SJSA1 (cell line): ENCODE measurements around the gene LAD1. TPM values are rescaled to one million over a fixed set of nuclear protein-coding genes. Genes with fewer than 3 reads are reported as not detected.

Source experiments
- DNase-seq, 2 experiments: peaks; one replicate each; pipeline ENCODE4 v3.0.0-alpha.2; 2015 to 2020; ENCODE audit warnings: low spot score in 2 of 2, low read depth in 1 of 2
- H3K27ac ChIP-seq: fragments of 250-450 bp; sonication (Bioruptor Pico); 2 replicates; pipeline ENCODE4 v1.5.1; 2020; ENCODE audit warnings: mild to moderate bottlenecking, moderate library complexity
- H3K27me3 ChIP-seq: fragments of 250-450 bp; sonication (Bioruptor Pico); replicated peaks from 2 replicates; pipeline ENCODE4 v1.5.1; 2020; ENCODE audit warnings: mild to moderate bottlenecking, moderate library complexity
- H3K36me3 ChIP-seq: fragments of 250-450 bp; sonication (Bioruptor Pico); 2 replicates; pipeline ENCODE4 v1.5.1; 2020; ENCODE audit warnings: mild to moderate bottlenecking
- H3K4me1 ChIP-seq: fragments of 250-450 bp; sonication (Bioruptor Pico); replicated peaks from 2 replicates; pipeline ENCODE4 v1.6.1; 2021; ENCODE audit warnings: mild to moderate bottlenecking
- H3K4me3 ChIP-seq: fragments of 250-450 bp; sonication (Bioruptor Pico); 2 replicates; pipeline ENCODE4 v1.5.1; 2020; ENCODE audit warnings: mild to moderate bottlenecking
- H3K9me3 ChIP-seq: fragments of 250-450 bp; sonication (Bioruptor Pico); replicated peaks from 2 replicates; pipeline ENCODE4 v1.5.1; 2020; ENCODE audit warnings: mild to moderate bottlenecking
- total RNA-seq: library from RNA; depleted of rRNA; stranded (reverse); fragments of >200 nt; shearing (Covaris generic); gene quantifications from 2 replicates; pipeline ENCODE4 v1.2.3, GENCODE V29; 2014

Gene LAD1
- total RNA-seq, 1 experiment from 2014 or later, result not detected

DNA sequence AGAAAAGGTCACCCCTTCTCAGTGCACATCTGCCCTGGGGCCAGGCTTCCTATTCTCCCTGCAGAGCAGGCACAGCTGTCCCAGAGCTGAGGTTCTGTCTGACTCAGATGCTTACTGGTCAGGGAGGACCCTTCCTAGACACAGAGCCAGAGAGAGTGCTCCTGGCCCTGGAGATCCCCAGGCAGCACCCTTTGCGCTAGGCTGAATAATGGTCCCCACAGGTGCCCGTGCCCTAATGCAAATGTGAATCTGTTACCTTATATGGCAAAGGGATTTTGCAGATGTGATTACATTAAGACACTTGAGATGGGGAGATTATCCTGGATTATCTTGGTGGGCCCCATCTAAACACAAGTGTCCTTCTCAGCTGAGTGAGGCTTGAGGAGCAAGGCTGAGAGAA is 25.0 kb upstream of the LAD1 start:
- Histone ChIP-seq H3K9me3 (no peaks in the 10 kb centered on the region), H3K4me1 (no peaks in the 10 kb centered on the region), H3K27ac (no peak overlapping the region), H3K36me3 (no peaks in the 10 kb centered on the region), H3K4me3 (no peak overlapping the region), H3K27me3 (no peaks in the 10 kb centered on the region)
- no peak for DNase-seq

GRCh38 chr1:201423655-201424054 is 24.5 kb upstream of the LAD1 start:
- Histone ChIP-seq H3K36me3 (no peaks in the 10 kb centered on the region), H3K4me1 (no peaks in the 10 kb centered on the region), H3K9me3 (no peaks in the 10 kb centered on the region), H3K27me3 (no peaks in the 10 kb centered on the region), H3K27ac (no peak overlapping the region), H3K4me3 (no peak overlapping the region)
- DNase-seq, result no peak

DNA sequence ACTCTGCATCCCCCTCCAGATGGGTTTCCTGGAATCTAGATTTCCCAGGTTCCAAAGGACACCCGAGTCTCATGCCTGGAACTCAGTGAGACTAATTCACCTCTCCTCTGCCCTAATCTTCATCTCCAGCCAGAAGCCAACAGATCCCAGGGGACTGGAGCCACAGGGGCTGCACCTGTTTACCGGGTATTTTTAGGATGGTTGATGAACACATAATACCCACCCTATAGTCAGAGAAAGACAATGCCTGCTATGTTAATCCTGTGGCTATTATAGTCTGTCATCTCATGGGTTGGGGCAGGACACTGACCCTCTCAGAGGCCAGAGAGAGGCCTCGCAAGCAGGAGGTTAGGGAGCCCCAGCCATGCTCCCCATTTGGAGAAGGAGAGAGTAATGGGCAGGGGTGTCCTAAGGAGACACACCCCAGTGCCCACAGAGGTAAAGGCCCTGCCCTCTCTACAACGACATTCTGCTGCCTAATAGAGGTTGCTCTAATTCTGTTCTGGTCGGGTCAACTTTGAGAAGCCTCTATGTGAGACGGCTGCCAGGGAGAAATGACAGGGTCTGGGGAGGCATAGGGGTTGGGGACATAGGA is 23.4 kb upstream of the LAD1 start:
- no peaks in the 10 kb centered on the region for H3K27me3 ChIP-seq
- H3K4me1 ChIP-seq, result no peaks in the 10 kb centered on the region
- H3K27ac ChIP-seq, result no peak overlapping the region
- no peak overlapping the region for H3K4me3 ChIP-seq
- H3K36me3 ChIP-seq, result no peaks in the 10 kb centered on the region
- no peaks in the 10 kb centered on the region for H3K9me3 ChIP-seq
- DNase-seq, result no peak

GRCh38 chr1:201422026-201422425 is 22.9 kb upstream of the LAD1 start:
- Histone ChIP-seq H3K36me3 (no peaks in the 10 kb centered on the region), H3K4me3 (no peak overlapping the region), H3K9me3 (no peaks in the 10 kb centered on the region), H3K27ac (no peak overlapping the region), H3K27me3 (no peaks in the 10 kb centered on the region), H3K4me1 (no peaks in the 10 kb centered on the region)
- no peak for DNase-seq

GRCh38 chr1:201421041-201421440 is 21.9 kb upstream of the LAD1 start:
- H3K4me1 ChIP-seq, result no peaks in the 10 kb centered on the region
- H3K36me3 ChIP-seq, result no peaks in the 10 kb centered on the region
- DNase-seq, result no peak
- H3K27me3 ChIP-seq, result no peaks in the 10 kb centered on the region; the same call in 1 of the 2 replicates
- H3K27ac ChIP-seq, result no peak overlapping the region
- H3K9me3 ChIP-seq, result no peaks in the 10 kb centered on the region
- H3K4me3 ChIP-seq, result no peak overlapping the region

GRCh38 chr1:201420608-201421002 is 21.5 kb upstream of the LAD1 start:
- no peak overlapping the region for H3K27ac ChIP-seq
- no peaks in the 10 kb centered on the region for H3K4me1 ChIP-seq
- no peak for DNase-seq
- H3K27me3 ChIP-seq, result peaks cover 2% of the 10 kb centered on the region
- H3K9me3 ChIP-seq, result no peaks in the 10 kb centered on the region
- no peak overlapping the region for H3K4me3 ChIP-seq
- no peaks in the 10 kb centered on the region for H3K36me3 ChIP-seq

- DNase-seq, result no peak
- no peaks in the 10 kb centered on the region for H3K36me3 ChIP-seq
- H3K4me1 ChIP-seq, result no peaks in the 10 kb centered on the region
- H3K9me3 ChIP-seq, result no peaks in the 10 kb centered on the region
- no peak overlapping the region for H3K4me3 ChIP-seq
- peaks cover 8% of the 10 kb centered on the region for H3K27me3 ChIP-seq
- H3K27ac ChIP-seq, result no peak overlapping the region
These were observed 20.9 kb upstream of the LAD1 start for GRCh38 chr1:201419746-201420607.

DNA sequence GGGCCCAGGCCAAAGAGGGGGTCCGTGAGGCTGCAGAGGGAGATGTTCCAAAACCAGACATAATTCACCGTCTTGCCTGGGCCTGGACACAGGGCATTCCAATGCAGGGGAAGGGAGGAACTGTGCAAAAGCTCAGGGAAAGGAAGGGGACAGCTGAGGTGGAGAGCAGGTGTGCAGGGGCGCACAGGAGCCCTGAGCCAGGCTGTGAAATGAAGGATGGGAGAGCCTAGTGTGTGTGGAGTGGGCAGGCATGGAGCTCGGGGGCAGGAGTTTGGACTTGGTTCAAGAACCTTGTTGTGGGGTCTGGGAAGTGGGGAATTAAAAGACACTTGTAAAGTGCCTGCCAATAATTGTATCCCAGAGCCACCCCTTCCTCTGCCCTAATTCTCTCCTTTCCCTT is 20.1 kb upstream of the LAD1 start:
- H3K4me1 ChIP-seq, result no peaks in the 10 kb centered on the region
- H3K9me3 ChIP-seq, result no peaks in the 10 kb centered on the region
- H3K4me3 ChIP-seq, result no peak overlapping the region
- no peaks in the 10 kb centered on the region for H3K36me3 ChIP-seq
- DNase-seq, result no peak
- H3K27ac ChIP-seq, result no peak overlapping the region
- H3K27me3 ChIP-seq, result peaks cover 9% of the 10 kb centered on the region

GRCh38 chr1:201418461-201418860 is 19.3 kb upstream of the LAD1 start:
- H3K36me3 ChIP-seq, result no peaks in the 10 kb centered on the region
- no peak overlapping the region for H3K4me3 ChIP-seq
- H3K27me3 ChIP-seq, result peaks cover 9% of the 10 kb centered on the region
- no peak overlapping the region for H3K27ac ChIP-seq
- no peak for DNase-seq
- H3K4me1 ChIP-seq, result no peaks in the 10 kb centered on the region
- no peaks in the 10 kb centered on the region for H3K9me3 ChIP-seq

DNA sequence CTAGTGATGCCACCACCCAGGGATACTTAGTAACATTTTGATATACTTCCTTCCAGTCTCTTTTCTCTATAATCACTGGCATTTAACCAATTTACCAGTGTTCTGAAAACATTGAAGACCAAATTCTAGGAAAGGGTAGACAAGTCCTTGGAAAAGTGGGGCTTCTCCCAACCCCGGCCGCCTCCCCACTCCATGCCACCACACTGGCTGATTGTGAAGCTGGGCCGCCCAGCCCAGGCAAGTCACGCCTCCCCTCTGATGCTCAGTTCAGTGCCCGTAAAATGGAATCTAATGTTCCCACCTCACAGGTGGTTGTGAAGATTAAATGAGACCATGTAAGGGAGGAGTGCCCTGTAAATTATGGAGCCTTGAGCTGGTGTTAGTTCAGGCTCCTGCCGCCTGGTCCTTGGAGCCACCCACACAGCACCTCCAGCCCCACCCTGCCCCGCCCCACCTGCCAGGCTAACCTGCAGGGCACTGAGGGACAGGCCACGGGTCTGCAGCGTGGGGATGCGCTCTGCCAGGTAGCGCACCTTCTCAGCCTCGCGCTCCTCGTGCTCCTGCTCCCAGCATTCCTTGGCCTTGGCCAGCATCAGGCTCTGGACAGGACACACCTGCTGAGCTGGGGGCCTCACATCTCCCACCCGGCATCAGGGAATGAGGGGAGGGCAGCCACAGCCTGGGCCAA is 15.1 kb upstream of the LAD1 start:
- no peak overlapping the region for H3K4me3 ChIP-seq
- no peaks in the 10 kb centered on the region for H3K9me3 ChIP-seq
- H3K27ac ChIP-seq, result no peak overlapping the region
- no peak for DNase-seq
- peaks cover 25% of the 10 kb centered on the region for H3K27me3 ChIP-seq
- no peaks in the 10 kb centered on the region for H3K4me1 ChIP-seq
- no peaks in the 10 kb centered on the region for H3K36me3 ChIP-seq

- DNase-seq, result no peak
- Histone ChIP-seq H3K36me3 (no peaks in the 10 kb centered on the region), H3K27me3 (peaks cover 25% of the 10 kb centered on the region), H3K4me1 (no peaks in the 10 kb centered on the region), H3K27ac (no peak overlapping the region), H3K4me3 (no peak overlapping the region), H3K9me3 (no peaks in the 10 kb centered on the region)
These were observed 12.2 kb upstream of the LAD1 start for GRCh38 chr1:201411292-201411691.

GRCh38 chr1:201409440-201409839 is 10.3 kb upstream of the LAD1 start:
- Histone ChIP-seq H3K27me3 (peaks cover 16% of the 10 kb centered on the region; the same call in 1 of the 2 replicates), H3K9me3 (no peaks in the 10 kb centered on the region), H3K36me3 (no peaks in the 10 kb centered on the region), H3K4me3 (no peak overlapping the region), H3K27ac (no peak overlapping the region), H3K4me1 (no peaks in the 10 kb centered on the region)
- no peak for DNase-seq

GRCh38 chr1:201408834-201409200 is 9.7 kb upstream of the LAD1 start:
- no peak for DNase-seq

GRCh38 chr1:201408176-201408833 is 9.2 kb upstream of the LAD1 start:
- DNase-seq, result peak; percentile 62 to 81
- H3K4me1 ChIP-seq, result no peaks in the 10 kb centered on the region
- no peak overlapping the region for H3K27ac ChIP-seq
- H3K4me3 ChIP-seq, result no peak overlapping the region
- H3K9me3 ChIP-seq, result no peaks in the 10 kb centered on the region
- H3K27me3 ChIP-seq, result peaks cover 22% of the 10 kb centered on the region
- no peaks in the 10 kb centered on the region for H3K36me3 ChIP-seq

More at GRCh38 chr1:201408834-201409200, 9.7 kb upstream of the LAD1 start:
- H3K36me3 ChIP-seq, result no peaks in the 10 kb centered on the region
- H3K4me1 ChIP-seq, result no peaks in the 10 kb centered on the region
- no peaks in the 10 kb centered on the region for H3K9me3 ChIP-seq
- H3K27ac ChIP-seq, result no peak overlapping the region
- H3K27me3 ChIP-seq, result peaks cover 16% of the 10 kb centered on the region; the same call in 1 of the 2 replicates
- no peak overlapping the region for H3K4me3 ChIP-seq
